Heart right ventricle (tissue), 16 donors: Measurements from ENCODE around the gene TRAK2. TPM values are rescaled to one million over a fixed set of nuclear protein-coding genes. Genes with fewer than 3 reads are reported as not detected.

Experiments used
- ATAC-seq, 8 donors: fragments of 200-7000 bp; cut with Tn5 transposase; one replicate each; pipeline ENCODE4 v1.9.1; 2020; ENCODE audit warnings: mild to moderate bottlenecking in 8 of 8, moderate library complexity in 8 of 8, moderate number of reproducible peaks in 1 of 8
- DNase-seq, 2 donors: peaks; one replicate each; pipeline ENCODE4 v3.0.0-alpha.2; 2020
- H3K27ac ChIP-seq, 10 donors: fragments of 200-600 bp; sonication (generic) in 2 of 10; one replicate each; pipeline versions ENCODE4 v1.5.0 to v1.8.0; 2020 to 2022; ENCODE audit warnings: mild to moderate bottlenecking in 3 of 10
- H3K27me3 ChIP-seq, 7 donors: fragments of 200-600 bp; one replicate each; pipeline ENCODE4 v1.8.0; 2021 to 2022; ENCODE audit warnings: mild to moderate bottlenecking in 2 of 7
- H3K36me3 ChIP-seq, 9 donors: fragments of 200-600 bp; sonication (generic) in 1 of 9; one replicate each; pipeline versions ENCODE4 v1.5.0 to v1.8.0; 2020 to 2022; ENCODE audit warnings: mild to moderate bottlenecking in 2 of 9
- H3K4me1 ChIP-seq, 9 donors: fragments of 200-600 bp; sonication (generic) in 1 of 9; one replicate each; pipeline versions ENCODE4 v1.5.0 to v1.8.0; 2020 to 2022; ENCODE audit warnings: mild to moderate bottlenecking in 4 of 9
- H3K4me3 ChIP-seq, 10 donors: fragments of 200-600 bp; sonication (generic) in 2 of 10; one replicate each; pipeline versions ENCODE4 v1.5.0 to v1.8.0; 2020 to 2022; ENCODE audit warnings: mild to moderate bottlenecking in 7 of 10, moderate library complexity in 2 of 10
- H3K9me3 ChIP-seq, 11 donors: fragments of 200-600 bp in 10 of 11; sonication (generic) in 2 of 11; one replicate each; pipeline versions ENCODE4 v1.5.0 to v1.8.0; 2013 to 2022; ENCODE audit warnings: mild to moderate bottlenecking in 2 of 11, control low read depth in 1 of 11, moderate library complexity in 1 of 11
- CTCF ChIP-seq, 9 donors: fragments of 200-600 bp; sonication (generic) in 2 of 9; IDR thresholded peaks; one replicate each; pipeline versions ENCODE4 v1.5.0 to v1.8.0; 2021 to 2022; ENCODE audit warnings: antibody characterized with exemption in 9 of 9, mild to moderate bottlenecking in 5 of 9, moderate library complexity in 1 of 9
- WGBS, 2 donors: extraction: QIAGEN DNeasy Blood & Tissue Kit; methylation state at CpG; one replicate each; pipeline ENCODE4 v1.1.7; 2013; ENCODE audit warnings: inconsistent platforms in 1 of 2; 5-methylcytosine and 5-hydroxymethylcytosine counted together
- intact Hi-C, 10 donors: fragments of 100-400 bp; cut with DNase I; formaldehyde crosslinking; loops; one replicate each; pipeline versions ENCODE4 v1.11.1 to v1.14.2; 2022
- polyA plus RNA-seq, 2 donors: library from polyadenylated mRNA; stranded (reverse); fragments of 200-250 nt; gene quantifications; one replicate each; pipeline ENCODE4 v1.2.3, GENCODE V29; 2013
- total RNA-seq, 10 donors: library from RNA; stranded (reverse); fragmentation: NEBNext Ultra II Directional in 3 of 10; extraction: Animal tissue kit (Norgen Biotek cat#: 25700) in 3 of 10; gene quantifications; one replicate each; pipeline versions ENCODE4 v1.2.1 to v1.2.4, GENCODE V29; 2021 to 2023
- donor health status: Arrhythmogenic right ventricular cardiomyopathy.
- donor health status: ischemic (EF 13 %, LVEDD 7.1; RV severe dilation, severe dysfunction).
- donor health status: healthy with polysubstance abuse.
- donor health status: DM: no; HTN: yes; CAD: no.
- donor health status: DM: no; HTN: no; CAD: no.
- donor health status: ischemic (EF 25% LVEDD 6.9; RV normal size, moderate dysfunction).
- donor health status: ischemic (EF 25% LVEDD 5.7; RV mildly dilated, moderate dysfunction).
- donor health status: healthy.
- donor health status: DM: yes; HTN: yes; CAD: no.
- donor health status: Ischemic cardiomyopathy.
- donor health status: ischemic (EF 35%, LVEDD 5.7; RV mildly dilated, moderate dysfunction).
- donor health status: nonischemic (EF 11% LVEDD 7.7; RV severe dilation, severe dysfunction).
- donor health status: DM: yes; HTN: yes; CAD: no.
- donor health status: PGD.
- donor health status: ischemic (EF 29% LVEDD 5.4; RV normal size, mild dysfunction).
- donor health status: nonischemic (EF 23%, LVEDD 6.1; RV moderate dilation, normal function).

The TRAK2 gene
- total and polyA plus RNA-seq, 12 donors = 16.6 to 190 (median 166) TPM

- 50 to 58% methylated on average over 1 of the region's 1 CpG for WGBS, 2 donors
- Histone ChIP-seq H3K27me3 (no peaks in the 10 kb centered on the region), H3K4me1 (no peaks in the 10 kb centered on the region), H3K9me3 (peaks cover 0 to 35% (median 7%) of the 10 kb centered on the region in 11 donors), H3K27ac (no peak overlapping the region), H3K4me3 (no peak overlapping the region), H3K36me3 (peaks cover 0 to 14% (median 4%) of the 10 kb centered on the region in 9 donors)
- DNase-seq (no peak), ATAC-seq (no peak)
- no peak for TF ChIP-seq CTCF (IDR thresholded peaks at IDR 0.05)
- intact Hi-C loops = no loop called here
Measured at GRCh38 chr2:201329409-201329808, 121.8 kb downstream of the TRAK2 start.

GRCh38 chr2:201327678-201328077 is 123.6 kb downstream of the TRAK2 start:
- no peak for TF ChIP-seq CTCF (IDR thresholded peaks at IDR 0.05)
- Histone ChIP-seq H3K4me3 (no peak overlapping the region), H3K36me3 (peaks cover 0 to 28% (median 4%) of the 10 kb centered on the region in 9 donors), H3K27ac (no peak overlapping the region), H3K27me3 (no peaks in the 10 kb centered on the region), H3K4me1 (no peaks in the 10 kb centered on the region), H3K9me3 (peaks cover 0 to 53% (median 9%) of the 10 kb centered on the region in 11 donors)
- intact Hi-C loops = no loop called here
- 95 to 96% methylated on average over 3 of the region's 3 CpGs for WGBS, 2 donors
- ATAC-seq (no peak), DNase-seq (no peak)

Other genes starting within 250 kb of the TRAK2 start
- 10 to 100 TPM in 1 of 10 donors, 1 to 10 TPM in 9; 2.4 to 10.1 (median 3.6) TPM for gene CASP8, start 190.9 kb downstream of the TRAK2 start, total RNA-seq
- 1 to 10 TPM; 2.0 to 3.4 TPM for gene CASP8, start 190.9 kb downstream of the TRAK2 start, polyA plus RNA-seq
- 10 to 100 TPM in 4 of 10 donors, 1 to 10 TPM in 6; 5.6 to 15.9 (median 8.4) TPM for gene FLACC1, start 94.1 kb downstream of the TRAK2 start, total RNA-seq
- gene FLACC1, start 94.1 kb downstream of the TRAK2 start, polyA plus RNA-seq = 1 to 10 TPM in 1 of 2 donors, under 1 TPM in 1; 0.88 to 6.2 TPM
- gene STRADB, start 282 bp upstream of the TRAK2 start, total RNA-seq = 10 to 100 TPM; 43.1 to 77.6 (median 58.6) TPM
- 10 to 100 TPM; 20.3 to 53.0 TPM for gene STRADB, start 282 bp upstream of the TRAK2 start, polyA plus RNA-seq
- gene TMEM237, start 192.0 kb upstream of the TRAK2 start, total RNA-seq = 10 to 100 TPM; 11.4 to 25.0 (median 19.2) TPM
- 1 to 10 TPM; 8.7 to 9.0 TPM for gene TMEM237, start 192.0 kb upstream of the TRAK2 start, polyA plus RNA-seq
- under 1 TPM in 2 of 10 donors, not detected in 8; 0.25 TPM for gene MPP4, start 247.2 kb upstream of the TRAK2 start, total RNA-seq
- gene MPP4, start 247.2 kb upstream of the TRAK2 start, polyA plus RNA-seq = under 1 TPM in 1 of 2 donors, not detected in 1; 0.16 TPM